Cortex of kidney (tissue), 1 donor: ENCODE results near the gene ZNF787.

Experiments used
- DNase-seq: peaks from one replicate; lab custom pipeline; 2025; lab: John Stamatoyannopoulos, UW

Gene ZNF787

GRCh38 chr19:56087647-56088496 is 33.2 kb downstream of the ZNF787 start:
- no peak for DNase-seq

- DNase-seq = no peak
Measured at GRCh38 chr19:56086671-56087430, 34.2 kb downstream of the ZNF787 start.

DNA sequence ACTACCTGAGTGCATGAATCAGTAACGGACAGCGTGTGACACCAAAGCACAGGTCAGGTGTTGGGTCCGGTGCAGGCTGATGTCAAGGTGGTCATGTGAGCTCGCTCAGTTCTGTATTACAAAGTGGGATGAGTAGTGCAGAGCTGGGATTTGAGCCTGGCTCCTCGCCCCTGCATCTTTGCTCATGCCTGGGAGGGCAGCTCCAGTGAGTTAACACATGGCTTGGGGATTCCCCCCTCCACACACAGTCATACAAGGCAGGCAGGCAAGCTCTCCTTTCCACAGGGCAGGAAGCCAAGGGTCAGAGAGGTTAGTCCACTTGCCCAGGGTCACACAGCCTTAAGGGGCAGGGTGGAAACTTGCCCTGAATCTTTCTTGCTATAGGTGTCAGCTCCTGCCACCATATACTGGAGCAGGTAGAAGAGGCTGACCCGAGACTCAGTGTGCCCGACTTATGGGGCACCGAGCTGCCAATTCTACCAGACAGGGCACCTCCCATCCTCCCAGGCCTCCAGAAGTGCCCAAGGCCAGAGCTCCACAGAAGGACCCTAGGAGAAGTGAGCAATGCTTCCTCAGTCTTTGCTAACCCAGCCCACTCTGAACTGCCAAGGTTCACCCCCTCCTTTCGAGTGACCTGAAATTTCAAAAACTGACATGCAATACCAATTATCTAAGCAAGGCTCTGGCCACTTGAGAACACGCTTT is 35.4 kb downstream of the ZNF787 start:
- no peak for DNase-seq

DNA sequence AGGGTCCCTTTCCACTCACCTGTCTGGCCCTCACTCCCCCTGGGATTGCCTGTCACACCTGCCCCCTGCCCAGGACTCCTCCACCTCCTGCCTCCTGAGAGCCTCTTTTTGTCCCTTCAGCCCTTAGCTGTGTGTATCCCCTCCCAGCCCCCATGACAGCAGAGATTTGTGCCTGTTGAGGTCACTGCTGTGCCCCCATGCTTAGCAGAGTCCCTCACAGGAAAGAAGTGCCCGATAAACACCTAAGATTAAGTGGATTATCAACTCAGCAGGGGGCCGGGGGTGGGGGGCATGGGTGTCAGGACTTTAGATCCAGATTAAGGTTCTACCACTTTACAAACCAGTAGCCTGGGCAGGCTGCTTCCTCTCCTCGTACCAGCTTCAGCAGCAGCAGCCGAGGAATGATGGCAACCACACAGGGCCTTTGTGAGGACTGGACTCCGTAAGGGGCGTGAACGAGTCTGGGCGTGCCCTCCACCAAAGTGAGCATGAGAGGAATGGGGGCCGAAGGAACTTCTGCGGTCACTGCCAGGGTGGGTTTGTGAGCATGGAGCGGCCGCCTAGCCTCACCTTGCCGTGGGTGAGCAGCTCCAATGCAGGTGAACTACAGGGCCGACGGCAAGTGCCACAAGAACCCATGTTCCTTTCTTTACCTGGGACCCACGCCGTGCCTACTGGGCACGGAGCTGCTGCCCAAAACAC is 36.1 kb downstream of the ZNF787 start:
- no peak for DNase-seq

DNA sequence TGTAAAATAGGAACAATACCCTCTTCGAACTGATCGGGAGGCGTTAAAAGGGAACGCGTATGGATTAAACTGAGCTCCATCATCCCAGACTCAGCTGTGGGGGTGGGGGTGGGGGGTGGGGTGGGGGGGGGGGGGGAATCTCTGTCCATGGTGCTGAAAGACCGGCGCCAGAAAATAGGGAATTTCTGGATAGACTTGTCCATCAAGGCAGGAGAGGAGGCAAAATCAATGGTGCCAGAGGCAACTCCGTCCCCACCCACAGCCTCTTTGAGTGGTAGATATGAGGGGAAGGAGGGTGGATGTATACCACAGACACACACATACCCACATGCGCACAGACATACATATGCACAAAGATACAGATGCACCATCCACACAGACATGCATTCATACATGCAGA is 37.4 kb downstream of the ZNF787 start:
- DNase-seq = no peak

GRCh38 chr19:56080669-56081401 is 40.3 kb downstream of the ZNF787 start:
- DNase-seq = no peak

DNA sequence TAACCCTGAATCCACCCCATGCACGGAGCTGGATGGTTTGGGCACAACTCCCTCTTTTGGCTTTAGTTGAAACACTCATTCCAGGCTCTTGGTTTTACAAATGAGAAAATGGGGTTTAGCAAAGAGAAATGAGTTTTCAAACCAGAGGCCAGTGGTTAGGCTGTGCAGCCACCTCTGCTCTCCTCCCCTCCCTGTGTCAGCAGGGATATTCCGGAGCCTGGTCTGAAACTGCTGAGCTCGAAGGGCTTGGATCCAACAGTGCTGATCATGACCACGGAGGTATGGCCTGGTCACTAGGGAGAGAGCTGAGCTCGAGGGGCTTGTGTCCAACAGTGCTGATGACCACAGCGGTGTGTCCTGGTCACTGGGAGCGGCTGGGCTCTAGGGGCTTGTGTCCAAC is 41.5 kb downstream of the ZNF787 start:
- no peak for DNase-seq

GRCh38 chr19:56076498-56076897 is 44.6 kb downstream of the ZNF787 start:
- DNase-seq = no peak

DNA sequence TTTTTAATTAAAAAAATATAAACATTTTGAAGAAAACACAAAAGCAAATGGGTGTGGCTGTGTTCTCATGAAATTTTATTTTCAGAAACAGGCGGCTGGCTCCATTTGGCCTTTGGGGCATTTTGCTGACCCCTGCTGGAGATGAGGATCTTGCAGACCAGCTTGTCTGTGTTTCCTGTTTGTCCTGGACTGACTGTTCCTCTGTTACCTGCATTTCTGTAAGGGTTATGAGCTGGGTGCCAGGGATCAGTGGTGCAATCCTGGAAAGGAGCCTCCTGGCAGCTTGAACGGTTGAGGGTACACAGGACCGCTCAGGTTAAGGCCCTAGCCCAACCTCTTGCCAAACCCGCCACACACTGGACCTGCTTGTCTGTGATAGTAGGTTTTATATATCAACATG is 49.9 kb downstream of the ZNF787 start:
- no peak for DNase-seq

GRCh38 chr19:56069642-56070041 is 51.5 kb downstream of the ZNF787 start:
- DNase-seq = no peak

GRCh38 chr19:56066152-56067023 is 54.7 kb downstream of the ZNF787 start:
- no peak for DNase-seq

GRCh38 chr19:56053596-56053995 is 67.5 kb downstream of the ZNF787 start:
- DNase-seq = no peak
